Panc1 (cell line): ENCODE results near the gene CCND2. TPM values are rescaled to one million over a fixed set of nuclear protein-coding genes. Genes with fewer than 3 reads are reported as not detected.

Experiments used
- ATAC-seq: fragments of 200-7000 bp; cut with Tn5 transposase; 2 replicates; pipeline ENCODE4 v1.9.1; 2020; ENCODE audit warnings: mild to moderate bottlenecking, moderate library complexity
- BruUV-seq: library from RNA; stranded (reverse); fragments of 400-500 nt; replicated peaks from 2 replicates; lab custom pipeline; 2021; lab: Mats Ljungman, UMichigan
- CTCF ChIA-PET: fragments of 300-600 bp; sonication (Branson Sonifier 250); formaldehyde crosslinking; loops from one replicate; lab custom pipeline; 2022; ENCODE audit warnings: antibody characterized with exemption; lab: Charles Lee
- POLR2A ChIA-PET: fragments of 300-600 bp; sonication (Branson Sonifier 250); formaldehyde crosslinking; loops from one replicate; lab custom pipeline; 2022; ENCODE audit warnings: antibody characterized with exemption; lab: Charles Lee
- DNase-seq: peaks from one replicate; pipeline ENCODE4 v3.0.0-alpha.2; 2010; ENCODE audit warnings: low read depth, low spot score
- H3K27ac ChIP-seq: 2 replicates; pipeline ENCODE4 v1.5.1; 2011; ENCODE audit warnings: mild to moderate bottlenecking, low read length, inconsistent platforms
- H3K27me3 ChIP-seq: fragments of 200-500 bp; sonication (Bioruptor generic); 2 replicates; pipeline ENCODE4 v1.6.0; 2014; ENCODE audit warnings: low read length, inconsistent platforms; ENCODE audit not compliant: control insufficient read depth, insufficient read depth
- H3K36me3 ChIP-seq: fragments of 200-500 bp; sonication (Bioruptor generic); 2 replicates; pipeline ENCODE4 v1.5.1; 2014; ENCODE audit warnings: inconsistent platforms, mild to moderate bottlenecking, low read length, moderate library complexity; ENCODE audit not compliant: control insufficient read depth, insufficient read depth
- H3K4me1 ChIP-seq: 2 replicates; pipeline ENCODE4 v1.5.1; 2011; ENCODE audit warnings: inconsistent platforms, mild to moderate bottlenecking, low read length, moderate library complexity; ENCODE audit not compliant: control insufficient read depth, insufficient read depth
- H3K4me3 ChIP-seq, 2 experiments: 2 replicates each; pipeline ENCODE4 v1.5.1; 2011 to 2012; ENCODE audit warnings: low read depth in 2 of 2, low read length in 2 of 2, mild to moderate bottlenecking in 2 of 2, inconsistent platforms in 1 of 2, moderate library complexity in 1 of 2
- H3K9me3 ChIP-seq: fragments of 200-500 bp; sonication (Bioruptor generic); 2 replicates; pipeline ENCODE4 v1.5.1; 2014; ENCODE audit warnings: low read depth, mild to moderate bottlenecking, inconsistent platforms, low read length, moderate library complexity; ENCODE audit not compliant: control insufficient read depth, insufficient read depth
- POLR2AphosphoS5 ChIP-seq: IDR thresholded peaks from 2 replicates; pipeline ENCODE4 v1.6.1; 2012; ENCODE audit warnings: mild to moderate bottlenecking, low read depth, low read length, moderate library complexity
- REST ChIP-seq, 2 experiments: IDR thresholded peaks; 2 replicates each; pipeline ENCODE4 v1.6.1; 2011 to 2012; ENCODE audit warnings: low read depth in 2 of 2, control low read depth in 1 of 2, low read length in 1 of 2, mild to moderate bottlenecking in 1 of 2, moderate library complexity in 1 of 2; ENCODE audit not compliant: insufficient read depth in 1 of 2
- SIN3A ChIP-seq: IDR thresholded peaks from 2 replicates; pipeline ENCODE4 v1.6.1; 2012; ENCODE audit warnings: low read depth, mild to moderate bottlenecking, low read length, moderate library complexity, borderline replicate concordance; ENCODE audit not compliant: insufficient read depth
- TCF7L2 ChIP-seq: IDR thresholded peaks from 2 replicates; pipeline ENCODE4 v1.6.1; 2011; ENCODE audit warnings: mild to moderate bottlenecking, low read depth, low read length, inconsistent platforms
- in situ Hi-C: cut with HindIII; loops from 2 replicates; pipeline ENCODE4 v1.10.0; 2016; ENCODE audit warnings: low sequenced_read_pairs, low pct_unique_long_range_greater_than_20kb
- intact Hi-C: fragments of 100-400 bp; cut with micrococcal nuclease; formaldehyde crosslinking; loops from one replicate; pipeline ENCODE4 v1.10.0; 2022; ENCODE audit not compliant: unreplicated experiment
- total RNA-seq: library from RNA; stranded (reverse); gene quantifications from one replicate; pipeline ENCODE4 v1.2.1, GENCODE V29; 2021; ENCODE audit not compliant: unreplicated experiment
- TF ChIP-seq, protein P1 (sequence below): fragments of 450-650 bp; IDR thresholded peaks from 2 replicates; pipeline ENCODE4 v1.5.1; 2017; ENCODE audit warnings: mild to moderate bottlenecking

CCND2 gene
- total RNA-seq, 1 experiment from 2014 or later, result 1.5 TPM

DNA sequence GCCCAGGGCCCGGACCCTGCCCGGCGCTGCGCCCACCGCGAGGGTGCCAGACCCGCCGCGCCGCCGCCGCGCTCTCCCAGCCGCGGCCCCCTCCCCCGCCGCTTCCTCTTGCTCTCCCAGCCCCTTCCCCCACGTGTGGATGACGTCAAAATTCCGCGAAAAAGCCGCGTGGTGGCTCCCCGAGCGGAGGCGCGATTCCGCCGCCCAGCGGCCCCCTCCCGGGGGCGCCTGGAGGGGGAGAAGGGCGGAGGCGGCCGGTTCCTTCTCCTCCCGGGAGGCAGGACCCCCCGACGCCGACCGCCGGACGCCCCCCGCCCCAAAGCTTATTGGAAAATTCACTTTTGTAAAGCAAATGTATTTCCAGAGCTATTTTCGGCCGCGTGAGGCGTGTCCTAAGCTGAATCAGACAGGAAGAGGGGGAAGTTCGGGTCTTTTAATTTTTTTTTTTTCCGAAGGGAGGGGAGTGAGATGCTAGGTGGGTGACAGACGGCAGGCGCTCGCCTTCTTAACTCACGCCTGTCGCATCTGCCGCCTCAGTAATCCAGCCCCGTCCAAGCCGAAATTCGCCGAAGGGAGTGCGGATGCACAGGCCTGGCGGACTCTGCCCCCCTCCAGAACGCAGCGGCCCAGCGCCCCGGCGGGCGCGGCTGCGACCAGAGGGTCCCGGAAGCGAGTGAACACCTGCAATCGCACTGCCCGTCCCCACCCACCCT, 4.1 kb upstream of the CCND2 start:
- Histone ChIP-seq H3K4me1 (no peaks in the 10 kb centered on the region; the same call in 1 of the 2 replicates), H3K36me3 (no peaks in the 10 kb centered on the region), H3K27me3 (peaks cover 34% of the 10 kb centered on the region), H3K27ac (no peak overlapping the region), H3K9me3 (no peaks in the 10 kb centered on the region), H3K4me3 (peak overlapping the region; percentile 19 to 30)
- DNase-seq (no peak), ATAC-seq (no peak)
- TF ChIP-seq, protein P1, sequence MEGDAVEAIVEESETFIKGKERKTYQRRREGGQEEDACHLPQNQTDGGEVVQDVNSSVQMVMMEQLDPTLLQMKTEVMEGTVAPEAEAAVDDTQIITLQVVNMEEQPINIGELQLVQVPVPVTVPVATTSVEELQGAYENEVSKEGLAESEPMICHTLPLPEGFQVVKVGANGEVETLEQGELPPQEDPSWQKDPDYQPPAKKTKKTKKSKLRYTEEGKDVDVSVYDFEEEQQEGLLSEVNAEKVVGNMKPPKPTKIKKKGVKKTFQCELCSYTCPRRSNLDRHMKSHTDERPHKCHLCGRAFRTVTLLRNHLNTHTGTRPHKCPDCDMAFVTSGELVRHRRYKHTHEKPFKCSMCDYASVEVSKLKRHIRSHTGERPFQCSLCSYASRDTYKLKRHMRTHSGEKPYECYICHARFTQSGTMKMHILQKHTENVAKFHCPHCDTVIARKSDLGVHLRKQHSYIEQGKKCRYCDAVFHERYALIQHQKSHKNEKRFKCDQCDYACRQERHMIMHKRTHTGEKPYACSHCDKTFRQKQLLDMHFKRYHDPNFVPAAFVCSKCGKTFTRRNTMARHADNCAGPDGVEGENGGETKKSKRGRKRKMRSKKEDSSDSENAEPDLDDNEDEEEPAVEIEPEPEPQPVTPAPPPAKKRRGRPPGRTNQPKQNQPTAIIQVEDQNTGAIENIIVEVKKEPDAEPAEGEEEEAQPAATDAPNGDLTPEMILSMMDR, result no peak
- TF ChIP-seq POLR2AphosphoS5, result no peak
- no peak for TF ChIP-seq TCF7L2
- TF ChIP-seq SIN3A, result no peak
- no peak for TF ChIP-seq REST (IDR thresholded peaks at IDR 0.05; ENCODE audit: insufficient read depth in 1 of 2, low read depth in 2 of 2, low read length in 1 of 2)
- POLR2A ChIA-PET, result no interaction called here
- no TSS peak for BruUV-seq
- in situ Hi-C loops (no loop called here), intact Hi-C loops (no loop called here)
- CTCF ChIA-PET, result no interaction called here

DNA sequence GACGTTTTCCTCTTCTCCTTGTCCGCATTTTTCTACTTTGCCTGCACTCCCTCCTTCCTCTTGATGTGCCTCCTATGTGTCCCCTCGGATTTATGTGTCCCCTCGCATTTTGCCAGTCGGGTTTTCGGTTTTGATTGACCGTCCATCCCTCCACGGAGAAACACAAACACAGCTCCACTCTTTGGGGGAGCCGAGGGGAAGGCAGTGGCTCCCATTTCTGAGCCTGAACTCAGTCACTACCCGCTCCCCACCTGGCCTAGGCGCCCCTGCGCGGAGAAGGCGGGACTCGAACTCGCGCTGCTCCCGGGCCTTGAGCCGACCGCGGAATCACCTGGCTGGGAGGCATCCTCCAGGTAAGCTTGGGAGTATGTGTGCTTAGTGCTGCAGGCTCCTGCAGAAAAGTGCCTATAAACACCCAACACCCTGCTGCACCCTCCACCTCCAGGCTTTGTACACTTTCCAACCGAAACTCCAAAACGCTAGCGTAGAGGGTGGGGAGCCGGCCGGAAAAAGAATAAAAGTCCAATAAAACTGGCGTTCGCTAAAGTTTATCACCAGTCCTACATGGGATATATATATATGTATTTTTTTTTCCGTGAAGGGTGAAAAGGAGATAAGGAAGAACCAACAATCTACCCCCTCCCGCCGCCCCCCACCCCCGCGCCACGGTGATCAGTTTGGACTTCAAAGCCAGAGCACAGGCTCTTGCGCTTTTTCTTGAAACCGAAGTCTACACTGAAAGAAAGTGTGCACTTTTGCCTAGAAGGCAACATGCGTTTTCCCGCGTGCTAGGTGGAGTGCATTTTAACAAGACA, 3.3 kb upstream of the CCND2 start:
- TF ChIP-seq POLR2AphosphoS5, result no peak
- TF ChIP-seq, protein P1, result no peak
- TF ChIP-seq SIN3A, result no peak
- TF ChIP-seq TCF7L2, result no peak
- TF ChIP-seq REST (IDR thresholded peaks at IDR 0.05; ENCODE audit: insufficient read depth in 1 of 2, low read depth in 2 of 2, low read length in 1 of 2), result no peak
- no peak for DNase-seq
- POLR2A ChIA-PET, result no interaction called here
- Histone ChIP-seq H3K36me3 (no peaks in the 10 kb centered on the region), H3K9me3 (no peaks in the 10 kb centered on the region), H3K27ac (no peak overlapping the region), H3K4me1 (no peaks in the 10 kb centered on the region; the same call in 1 of the 2 replicates), H3K4me3 (peak overlapping the region in 1 of 2 experiments; percentile 45; a peak in 1 of 4 replicates), H3K27me3 (peaks cover 29% of the 10 kb centered on the region)
- intact Hi-C loops, result loop anchor here (10.0 kb wide), 3 partner anchors 165 to 275 kb away; no protein-coding TSS in a partner anchor
- in situ Hi-C loops, result no loop called here
- BruUV-seq, result no TSS peak
- CTCF ChIA-PET, result no interaction called here
- no peak for ATAC-seq
